ENCODE data around the gene PDE6A.

PDE6A gene

DNA sequence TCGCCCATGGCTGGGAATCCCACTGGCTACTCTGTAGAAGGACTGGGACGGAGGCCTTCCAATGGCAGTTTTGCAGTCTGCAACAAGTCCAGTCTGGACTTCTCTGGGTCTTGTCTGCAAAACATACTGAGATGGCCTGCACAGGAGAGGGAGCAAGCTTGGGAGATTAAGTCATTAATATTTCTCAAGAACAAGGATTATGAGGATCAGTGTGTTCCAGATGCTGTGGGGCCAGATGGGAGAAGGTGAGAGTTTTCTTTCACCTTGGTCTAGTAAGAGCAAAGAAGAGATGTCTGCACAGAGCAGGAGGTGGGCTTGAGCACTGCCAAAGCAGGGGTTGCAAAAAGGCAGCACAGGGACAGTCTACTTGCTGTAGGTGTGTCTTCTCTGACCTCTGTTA is at the start of gene PDE6A:
Gene PDE6A, minus strand, starts transcription at position 128 of the 400 bp plus-strand sequence. Its CDS starts 120 bp downstream, at position 8.
- in situ Hi-C loops (cut with MboI; ENCODE audit: low sequenced_read_pairs), result no loop called here

DNA sequence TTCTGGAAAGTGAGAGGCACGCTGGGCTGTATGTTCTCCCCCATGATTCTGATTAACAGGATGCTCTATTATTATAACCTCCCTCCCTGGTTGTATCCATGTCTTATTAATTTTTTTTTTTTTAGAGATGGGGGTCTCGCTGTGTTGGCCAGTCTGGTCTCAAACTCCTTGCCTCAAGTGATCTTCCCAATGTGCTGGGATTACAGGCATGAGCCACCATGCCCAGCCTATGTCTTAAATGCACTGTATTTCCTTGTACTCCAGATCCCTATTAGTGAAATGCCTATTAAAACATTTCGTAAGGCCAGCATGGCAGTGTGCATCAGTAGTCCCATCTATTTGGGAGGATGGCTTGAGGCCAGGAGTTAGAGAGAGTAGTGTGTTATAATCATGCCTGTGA is 48.9 kb upstream of the PDE6A start:
- in situ Hi-C loops (cut with MboI; ENCODE audit: low sequenced_read_pairs), result no loop called here

DNA sequence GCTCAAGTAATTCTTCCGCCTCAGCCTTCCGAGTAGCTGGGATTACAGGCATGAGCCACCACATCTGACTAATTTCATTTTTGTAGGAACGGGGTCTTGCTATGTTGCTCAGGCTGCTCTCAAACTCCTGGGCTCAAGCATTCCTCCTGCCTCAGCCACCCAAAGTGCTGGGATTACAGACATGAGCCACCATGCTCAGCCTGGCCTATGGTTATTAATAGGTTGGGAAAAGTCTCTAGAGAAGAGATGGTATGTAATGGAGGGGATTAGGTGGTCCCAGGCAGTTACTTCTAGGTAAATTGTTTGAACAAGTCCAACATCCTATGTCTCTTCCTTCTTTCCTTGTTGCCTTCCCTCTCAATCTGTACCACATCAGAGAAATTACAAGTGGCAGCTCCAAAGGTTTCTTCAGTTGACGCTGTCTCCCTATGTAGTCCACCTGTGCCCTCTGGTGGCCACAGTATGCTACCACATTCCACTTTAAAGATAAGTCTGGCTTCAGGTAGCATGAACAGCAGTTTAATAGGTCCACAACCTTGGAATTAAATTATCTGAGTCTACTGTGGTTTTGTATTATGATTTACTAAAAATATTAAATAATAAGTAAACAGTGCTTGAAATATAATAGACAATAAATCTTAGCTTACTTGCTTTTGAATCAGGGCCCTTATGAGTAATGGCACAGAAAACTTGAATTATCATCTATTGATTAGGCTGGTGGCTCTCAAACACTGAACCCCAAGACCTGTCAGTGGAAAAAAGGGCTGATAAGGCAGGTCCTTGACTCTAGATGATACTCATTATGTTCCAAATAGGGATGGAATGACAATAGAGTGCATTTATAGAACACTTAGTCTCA is 46.2 kb upstream of the PDE6A start:
- in situ Hi-C loops (cut with MboI; ENCODE audit: low sequenced_read_pairs), result no loop called here

DNA sequence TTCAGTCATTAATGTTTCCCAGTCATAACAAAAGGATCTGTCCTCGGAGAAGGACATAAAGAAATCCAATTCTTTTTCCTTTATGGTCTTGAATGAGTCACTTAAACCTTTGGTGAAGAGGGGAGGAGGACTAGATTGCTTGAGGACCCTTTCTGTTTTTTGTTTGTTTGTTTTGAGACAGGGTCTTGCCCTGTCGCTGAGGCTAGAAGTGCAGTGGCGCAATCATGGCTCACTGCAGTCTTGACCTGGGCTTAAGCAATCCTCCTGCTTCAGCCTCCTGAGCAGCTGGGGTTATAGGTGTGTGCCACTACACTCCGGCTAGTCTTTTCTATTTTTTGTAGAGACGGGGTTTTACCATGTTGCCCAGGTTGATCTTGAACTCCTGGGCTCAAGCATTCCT is 43.5 kb upstream of the PDE6A start:
- in situ Hi-C loops (cut with MboI; ENCODE audit: low sequenced_read_pairs), result loop anchor here (5.0 kb wide), 1 partner anchor 351 kb away; no protein-coding TSS in a partner anchor

DNA sequence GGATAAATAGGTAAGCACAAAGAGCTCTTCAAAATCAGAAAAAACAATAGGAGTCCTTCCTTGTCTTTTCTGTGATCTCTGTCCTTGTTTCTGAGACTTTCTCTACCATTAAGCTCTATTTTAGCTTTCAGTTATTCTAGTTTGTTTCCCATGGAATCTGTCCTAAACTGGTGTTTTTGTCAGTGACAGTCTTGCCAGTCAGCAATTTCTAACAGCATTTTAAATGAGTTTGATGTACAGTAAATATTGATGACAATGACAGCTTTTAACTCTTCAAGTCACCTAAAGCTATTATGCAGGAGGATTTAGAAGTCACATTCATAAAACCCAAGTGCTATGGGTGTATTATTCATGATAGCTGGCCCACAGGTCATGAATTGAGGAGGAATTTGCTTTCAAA is 37.9 kb upstream of the PDE6A start:
- in situ Hi-C loops (cut with MboI; ENCODE audit: low sequenced_read_pairs), result no loop called here

DNA sequence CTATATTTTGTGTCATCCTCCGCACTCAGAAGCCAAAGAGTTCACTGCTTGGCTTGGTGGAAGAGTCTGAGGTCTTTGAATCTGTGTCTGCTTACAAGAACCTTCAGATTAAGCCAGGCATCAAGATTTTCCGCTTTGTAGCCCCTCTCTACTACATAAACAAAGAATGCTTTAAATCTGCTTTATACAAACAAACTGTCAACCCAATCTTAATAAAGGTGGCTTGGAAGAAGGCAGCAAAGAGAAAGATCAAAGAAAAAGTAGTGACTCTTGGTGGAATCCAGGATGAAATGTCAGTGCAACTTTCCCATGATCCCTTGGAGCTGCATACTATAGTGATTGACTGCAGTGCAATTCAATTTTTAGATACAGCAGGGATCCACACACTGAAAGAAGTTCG is 36.6 kb upstream of the PDE6A start:
- in situ Hi-C loops (cut with MboI; ENCODE audit: low sequenced_read_pairs), result no loop called here

DNA sequence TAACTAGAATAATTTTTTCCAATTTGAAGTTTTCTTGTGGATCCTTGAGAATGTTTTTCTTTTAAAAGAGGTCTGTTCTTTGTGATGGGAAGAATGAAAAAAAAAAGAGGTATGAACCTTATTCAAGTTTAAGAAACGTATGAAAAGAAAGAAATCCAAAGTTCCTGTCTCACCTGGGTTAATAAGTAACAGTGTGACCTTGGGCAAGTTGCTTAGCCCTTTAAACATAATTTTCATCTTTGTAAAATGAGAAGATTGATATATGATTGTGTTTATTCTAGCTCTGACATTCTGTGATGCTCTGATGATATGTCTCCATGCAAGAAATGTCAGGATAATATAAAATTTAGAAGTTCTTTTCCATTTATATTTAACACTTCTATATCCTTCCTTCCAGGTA is 35.3 kb upstream of the PDE6A start:
- in situ Hi-C loops (cut with MboI; ENCODE audit: low sequenced_read_pairs), result loop anchor here (5.0 kb wide), 1 partner anchor 143 kb away; no protein-coding TSS in a partner anchor

DNA sequence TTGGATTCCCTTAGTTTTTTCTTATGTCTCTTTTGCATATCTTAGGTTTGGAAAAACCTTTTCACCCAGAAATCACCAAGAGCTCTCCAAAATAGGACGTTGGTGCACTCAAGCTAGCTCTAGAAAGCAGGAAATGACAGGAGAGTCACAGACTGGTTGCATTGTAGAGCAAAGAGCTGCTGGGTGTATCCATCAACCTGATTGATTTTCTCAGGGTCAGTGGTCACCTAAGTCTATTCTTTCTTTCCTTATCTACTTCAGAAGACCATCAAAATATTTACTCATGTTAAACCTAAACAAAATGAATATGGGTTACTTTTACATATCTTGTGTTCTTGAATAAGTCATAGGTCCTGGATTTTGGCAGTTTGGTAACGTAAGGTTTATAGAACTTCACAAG is 30.8 kb upstream of the PDE6A start:
- in situ Hi-C loops (cut with MboI; ENCODE audit: low sequenced_read_pairs), result loop anchor here (5.0 kb wide), 1 partner anchor 138 kb away; no protein-coding TSS in a partner anchor

DNA sequence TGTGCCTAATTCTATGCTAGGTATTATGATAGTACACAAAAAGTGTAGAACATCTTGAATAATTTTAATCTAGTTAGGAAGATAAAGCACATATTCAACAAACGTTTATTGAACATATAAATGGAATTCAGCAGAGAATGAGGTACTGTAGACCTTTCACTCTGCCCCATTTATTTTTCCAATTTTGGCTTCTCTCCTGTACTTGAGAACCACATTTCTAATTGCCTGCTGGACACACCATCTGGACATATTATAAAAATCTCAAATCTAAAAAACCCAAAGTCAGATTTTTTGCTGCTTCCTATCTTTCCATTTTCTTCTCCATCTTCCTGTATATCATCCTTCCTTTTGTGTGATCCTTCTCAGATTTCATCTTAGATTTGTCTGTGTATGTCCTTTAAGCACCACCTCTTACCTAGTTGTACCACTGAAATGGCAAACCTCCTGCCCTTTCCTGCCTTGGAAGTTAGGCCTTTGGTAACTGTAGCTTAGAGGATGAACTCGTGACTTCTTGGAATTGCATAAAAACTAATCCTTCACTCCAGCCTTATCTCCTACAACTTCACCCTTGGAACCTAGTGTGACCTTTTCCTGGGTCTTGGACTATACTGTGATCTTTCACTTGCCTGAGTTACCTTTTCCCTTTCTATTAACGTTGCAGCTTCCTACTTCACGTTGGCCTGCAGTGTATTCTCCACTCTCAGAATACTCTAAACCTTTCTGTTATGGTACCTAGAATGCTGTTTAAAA is 24.8 kb upstream of the PDE6A start:
- in situ Hi-C loops (cut with MboI; ENCODE audit: low sequenced_read_pairs), result loop anchor here (10.0 kb wide), 1 partner anchor 335 kb away; no protein-coding TSS in a partner anchor

DNA sequence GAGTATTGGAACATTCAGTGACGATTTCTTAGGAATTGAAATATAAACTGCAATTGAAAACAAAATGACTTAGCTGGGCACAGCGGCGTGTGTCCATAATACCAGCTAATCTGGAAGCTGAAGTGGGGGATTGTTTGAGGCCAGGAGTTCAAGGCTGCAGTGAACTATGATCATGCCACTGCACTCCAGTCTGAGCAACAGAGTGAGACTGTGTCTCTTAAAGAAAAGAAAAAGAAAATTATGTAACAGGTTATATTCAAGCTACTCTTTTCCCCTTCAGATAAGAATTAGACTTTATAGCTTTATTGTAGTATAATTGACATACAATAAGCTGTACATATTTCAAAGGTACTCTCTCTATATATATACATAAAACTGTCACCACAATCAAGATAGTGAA is 22.4 kb upstream of the PDE6A start:
- in situ Hi-C loops (cut with MboI; ENCODE audit: low sequenced_read_pairs), result loop anchor here (10.0 kb wide), 1 partner anchor 332 kb away; no protein-coding TSS in a partner anchor

DNA sequence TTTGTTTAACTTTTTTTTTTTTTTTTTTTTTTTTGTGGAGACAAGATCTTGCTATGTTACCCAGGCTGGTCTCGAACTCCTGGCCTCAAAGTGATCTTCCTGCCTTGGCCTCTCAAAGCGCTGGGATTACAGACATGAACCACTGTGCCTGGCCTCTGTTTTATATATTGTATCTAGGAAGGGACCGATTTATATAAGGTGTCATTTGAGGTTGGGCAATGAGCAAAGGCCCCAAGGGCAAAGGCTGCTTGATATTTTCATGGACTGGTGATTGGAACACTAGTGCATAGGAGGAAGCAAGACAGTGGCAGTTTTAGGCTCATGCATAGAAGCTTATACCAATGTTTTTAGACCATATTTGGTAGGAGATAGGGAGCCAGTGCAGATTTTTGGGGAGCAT is 19.1 kb upstream of the PDE6A start:
- in situ Hi-C loops (cut with MboI; ENCODE audit: low sequenced_read_pairs), result loop anchor here (10.0 kb wide), 1 partner anchor 329 kb away; no protein-coding TSS in a partner anchor

DNA sequence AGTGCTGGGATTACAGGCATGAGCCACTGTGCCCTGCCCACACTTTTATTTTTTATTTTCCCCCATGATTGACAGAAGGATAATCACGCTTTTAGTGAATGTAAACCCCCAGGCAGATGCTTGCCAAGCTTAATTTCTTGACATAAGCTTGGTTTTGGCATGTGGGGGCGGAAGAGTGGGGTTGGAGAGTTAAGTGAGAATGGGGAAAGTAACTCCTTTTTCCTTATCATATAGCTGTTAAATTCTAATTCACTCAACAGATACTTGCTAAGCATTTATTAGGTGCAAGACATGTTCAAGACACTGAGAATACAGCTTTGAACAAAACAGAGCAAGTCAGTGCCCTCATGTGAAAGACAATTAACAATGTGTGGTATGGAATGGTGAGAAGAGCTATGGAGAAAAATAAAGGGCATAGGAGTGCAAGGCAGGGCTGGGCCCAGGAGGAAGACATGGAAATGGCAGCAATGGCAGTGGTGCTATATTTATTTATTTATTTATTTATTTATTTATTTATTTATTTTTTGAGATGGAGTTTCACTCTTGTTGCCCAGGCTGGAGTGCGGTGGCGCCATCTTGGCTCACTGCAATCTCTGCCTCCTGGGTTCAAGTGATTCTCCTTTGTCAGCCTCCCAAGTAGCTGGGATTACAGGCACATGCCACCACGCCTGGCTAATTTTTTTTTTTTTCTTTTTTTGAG is 18.2 kb upstream of the PDE6A start:
- in situ Hi-C loops (cut with MboI; ENCODE audit: low sequenced_read_pairs), result loop anchor here (10.0 kb wide), 1 partner anchor 328 kb away; no protein-coding TSS in a partner anchor

DNA sequence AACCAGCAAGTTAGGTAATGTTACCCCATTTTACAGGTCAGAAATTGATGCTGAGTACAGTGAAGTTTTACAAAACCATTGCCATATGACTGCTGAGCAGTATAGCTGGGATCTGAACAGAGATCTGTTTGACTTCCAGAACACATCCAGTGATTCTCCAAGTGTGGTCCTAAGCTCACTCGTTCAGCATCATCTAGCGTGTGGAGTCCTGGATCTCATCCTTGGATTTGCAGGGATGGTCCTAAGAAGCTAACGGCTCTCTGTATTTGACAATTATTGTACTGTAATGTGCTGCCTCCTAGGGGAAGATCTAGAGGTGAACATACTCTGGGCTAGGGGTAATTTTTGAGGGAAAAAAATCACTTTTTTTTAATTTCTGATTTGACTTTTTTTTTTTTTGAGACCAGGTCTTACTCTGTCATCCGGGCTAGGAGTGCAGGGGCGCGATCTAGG is 17.4 kb upstream of the PDE6A start:
- in situ Hi-C loops (cut with MboI; ENCODE audit: low sequenced_read_pairs), result loop anchor here (10.0 kb wide), 1 partner anchor 327 kb away; no protein-coding TSS in a partner anchor

DNA sequence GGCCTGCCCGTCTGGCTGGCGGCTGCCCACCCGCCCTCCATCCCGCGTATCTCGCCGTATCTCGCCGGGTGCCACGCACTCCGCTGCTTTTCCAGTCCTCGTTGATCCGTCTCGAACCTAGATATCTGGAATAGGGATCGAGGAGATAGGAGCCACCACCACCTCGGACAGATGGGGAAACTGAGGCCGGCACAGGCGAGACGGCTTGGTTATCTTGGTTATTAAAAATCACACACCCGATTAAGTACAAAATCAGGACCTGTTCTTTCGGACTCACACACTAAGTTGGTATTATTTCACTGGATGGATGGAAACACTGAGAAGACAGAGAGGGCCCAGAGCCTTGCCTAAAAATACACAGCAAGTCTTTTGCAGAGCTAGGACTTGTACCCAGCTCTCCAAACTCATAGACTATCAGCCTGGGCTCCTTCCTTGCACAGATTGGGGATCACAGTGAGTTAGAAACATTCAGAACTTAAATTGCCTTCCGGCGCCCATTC is 16.6 kb upstream of the PDE6A start:
- in situ Hi-C loops (cut with MboI; ENCODE audit: low sequenced_read_pairs), result loop anchor here (10.0 kb wide), 1 partner anchor 326 kb away; no protein-coding TSS in a partner anchor

DNA sequence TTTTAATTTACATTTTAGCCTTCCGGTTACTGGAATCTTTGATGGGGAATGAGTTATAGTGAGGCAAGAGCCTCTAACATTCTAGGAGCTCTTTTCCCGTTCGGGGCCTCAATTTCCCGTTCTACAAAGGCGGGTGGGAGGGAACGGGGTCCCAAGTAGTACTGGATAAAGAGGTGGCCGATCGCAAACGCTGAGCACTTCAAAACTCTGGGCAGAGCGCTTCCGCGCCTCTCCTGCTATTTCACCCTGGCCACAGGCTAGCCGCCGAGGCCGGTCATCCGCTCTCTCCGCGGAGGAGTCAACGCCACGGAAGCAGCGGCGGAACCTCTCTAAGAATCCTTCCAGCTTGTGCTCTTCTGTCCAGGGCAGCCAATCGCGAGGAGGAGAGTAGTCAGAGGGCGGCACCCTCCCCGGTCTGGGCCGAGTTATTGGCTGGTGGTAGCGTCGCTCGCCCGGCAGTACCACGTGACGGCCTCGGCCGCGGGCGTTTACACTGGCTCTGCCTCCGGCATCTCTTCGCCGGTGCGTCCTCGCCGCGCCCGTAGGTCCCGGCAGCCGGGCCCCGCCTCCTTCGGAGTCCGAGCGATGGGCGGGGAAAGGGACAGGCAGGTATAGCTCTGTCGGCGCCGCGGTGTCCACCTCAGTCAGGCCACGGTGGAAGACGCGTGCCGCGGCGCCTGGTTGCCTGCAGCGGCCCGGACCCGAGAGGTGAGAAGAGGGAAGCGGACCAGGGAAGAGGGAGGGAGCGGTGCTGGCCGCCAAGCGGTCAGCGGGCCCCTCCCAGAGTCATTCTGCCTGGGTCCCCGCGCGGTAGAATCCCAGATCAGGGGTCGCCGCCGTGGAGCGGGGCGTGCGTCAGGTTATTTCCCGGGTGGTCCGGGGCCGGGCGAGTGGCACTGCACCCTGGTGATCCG is 15.9 kb upstream of the PDE6A start, which contains the start of gene SLC26A2:
Gene SLC26A2, plus strand, starts transcription at position 487 of the 914 bp plus-strand sequence. CDS start 16,895 bp downstream, outside the sequence.
- in situ Hi-C loops (cut with MboI; ENCODE audit: low sequenced_read_pairs), result loop anchor here (10.0 kb wide), 1 partner anchor 326 kb away; no protein-coding TSS in a partner anchor

DNA sequence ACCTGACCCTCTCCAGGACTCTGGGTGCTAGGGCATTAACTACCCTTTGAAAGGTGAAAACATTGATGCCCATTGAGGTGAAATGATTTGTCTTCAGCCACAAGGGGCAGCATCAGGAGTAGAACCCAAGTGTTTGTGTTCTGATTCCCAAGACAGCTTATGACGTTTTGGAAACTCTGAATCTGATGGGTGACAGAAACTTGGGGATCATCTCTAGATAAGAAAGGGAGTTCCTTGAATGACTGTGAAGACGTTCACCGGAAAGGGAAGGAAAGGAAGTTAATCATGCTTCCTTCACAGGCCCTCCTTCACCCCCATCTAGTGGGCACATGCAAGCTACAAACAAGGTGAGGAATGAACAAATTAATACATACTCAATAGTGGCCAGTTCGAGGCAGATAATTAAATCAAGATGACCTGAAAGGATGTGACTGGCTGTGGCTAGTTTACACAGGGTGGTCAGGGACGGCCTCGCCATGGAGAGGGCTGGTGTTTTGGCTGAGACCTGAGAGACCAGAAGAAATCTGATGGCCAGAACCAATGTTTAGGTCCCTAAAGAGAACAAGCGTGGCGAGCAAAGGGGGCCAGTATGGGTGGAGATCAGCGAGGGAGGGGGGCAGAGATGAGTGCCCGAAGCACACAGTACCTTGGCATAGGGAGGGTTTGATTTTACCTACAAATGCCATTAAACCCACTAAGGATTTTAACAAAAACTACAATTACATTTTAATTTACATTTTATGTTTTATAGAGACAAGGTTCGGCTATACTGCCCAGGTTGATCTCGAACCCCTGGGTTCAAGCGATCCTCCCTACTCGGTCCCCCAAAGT is 15.0 kb upstream of the PDE6A start:
- in situ Hi-C loops (cut with MboI; ENCODE audit: low sequenced_read_pairs), result loop anchor here (10.0 kb wide), 1 partner anchor 325 kb away; no protein-coding TSS in a partner anchor

DNA sequence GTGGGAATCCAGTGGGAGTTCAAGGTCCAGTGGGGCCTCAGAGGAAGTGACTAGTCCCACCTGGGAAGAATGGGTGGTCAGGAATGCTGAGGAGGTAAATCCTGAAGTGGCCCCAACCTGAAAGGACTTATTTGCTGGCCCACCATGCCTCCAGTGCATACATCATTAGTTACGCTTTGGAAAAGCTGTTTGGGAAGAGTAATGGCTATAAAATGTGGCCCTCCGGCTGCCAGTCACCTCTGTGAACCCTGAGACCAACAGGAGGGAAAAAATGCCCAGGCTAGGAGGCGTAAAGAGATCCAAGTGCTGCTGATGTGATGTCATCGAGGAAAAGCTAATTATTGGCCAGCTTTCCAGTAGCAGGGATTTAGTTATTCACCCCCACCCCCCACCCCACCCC is 13.3 kb upstream of the PDE6A start:
- in situ Hi-C loops (cut with MboI; ENCODE audit: low sequenced_read_pairs), result no loop called here

DNA sequence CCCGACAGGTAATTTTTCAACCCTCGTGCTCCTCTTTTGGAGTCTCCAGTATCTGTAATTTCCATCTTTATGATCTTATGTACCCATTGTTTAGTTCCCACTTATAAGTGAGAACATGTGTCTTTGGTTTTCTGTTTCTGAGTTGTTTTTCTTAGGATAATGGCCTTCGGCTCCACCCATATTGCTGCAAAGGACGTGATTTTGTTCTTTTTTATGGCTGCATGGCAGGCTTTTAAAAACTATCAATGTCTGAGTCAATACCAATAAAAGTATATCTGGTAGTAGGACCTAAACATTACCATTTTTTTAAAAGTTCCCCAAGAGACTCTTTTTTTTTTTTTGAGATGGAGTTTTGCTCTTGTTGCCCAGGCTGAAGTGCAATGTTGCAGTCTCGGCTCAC is 12.1 kb upstream of the PDE6A start:
- in situ Hi-C loops (cut with MboI; ENCODE audit: low sequenced_read_pairs), result no loop called here

All from HL-60/S4 (cell line).